Measurements from ENCODE around the gene C6orf132. TPM values are rescaled to one million over a fixed set of nuclear protein-coding genes. Genes with fewer than 3 reads are reported as not detected.

Gene C6orf132
- total and polyA plus RNA-seq, 2 of the 8 experiments (the other 6 are each of a cell fraction or from before 2014, with no cell fraction given), result 31.5 to 64.0 TPM

- TF ChIP-seq, protein P1, sequence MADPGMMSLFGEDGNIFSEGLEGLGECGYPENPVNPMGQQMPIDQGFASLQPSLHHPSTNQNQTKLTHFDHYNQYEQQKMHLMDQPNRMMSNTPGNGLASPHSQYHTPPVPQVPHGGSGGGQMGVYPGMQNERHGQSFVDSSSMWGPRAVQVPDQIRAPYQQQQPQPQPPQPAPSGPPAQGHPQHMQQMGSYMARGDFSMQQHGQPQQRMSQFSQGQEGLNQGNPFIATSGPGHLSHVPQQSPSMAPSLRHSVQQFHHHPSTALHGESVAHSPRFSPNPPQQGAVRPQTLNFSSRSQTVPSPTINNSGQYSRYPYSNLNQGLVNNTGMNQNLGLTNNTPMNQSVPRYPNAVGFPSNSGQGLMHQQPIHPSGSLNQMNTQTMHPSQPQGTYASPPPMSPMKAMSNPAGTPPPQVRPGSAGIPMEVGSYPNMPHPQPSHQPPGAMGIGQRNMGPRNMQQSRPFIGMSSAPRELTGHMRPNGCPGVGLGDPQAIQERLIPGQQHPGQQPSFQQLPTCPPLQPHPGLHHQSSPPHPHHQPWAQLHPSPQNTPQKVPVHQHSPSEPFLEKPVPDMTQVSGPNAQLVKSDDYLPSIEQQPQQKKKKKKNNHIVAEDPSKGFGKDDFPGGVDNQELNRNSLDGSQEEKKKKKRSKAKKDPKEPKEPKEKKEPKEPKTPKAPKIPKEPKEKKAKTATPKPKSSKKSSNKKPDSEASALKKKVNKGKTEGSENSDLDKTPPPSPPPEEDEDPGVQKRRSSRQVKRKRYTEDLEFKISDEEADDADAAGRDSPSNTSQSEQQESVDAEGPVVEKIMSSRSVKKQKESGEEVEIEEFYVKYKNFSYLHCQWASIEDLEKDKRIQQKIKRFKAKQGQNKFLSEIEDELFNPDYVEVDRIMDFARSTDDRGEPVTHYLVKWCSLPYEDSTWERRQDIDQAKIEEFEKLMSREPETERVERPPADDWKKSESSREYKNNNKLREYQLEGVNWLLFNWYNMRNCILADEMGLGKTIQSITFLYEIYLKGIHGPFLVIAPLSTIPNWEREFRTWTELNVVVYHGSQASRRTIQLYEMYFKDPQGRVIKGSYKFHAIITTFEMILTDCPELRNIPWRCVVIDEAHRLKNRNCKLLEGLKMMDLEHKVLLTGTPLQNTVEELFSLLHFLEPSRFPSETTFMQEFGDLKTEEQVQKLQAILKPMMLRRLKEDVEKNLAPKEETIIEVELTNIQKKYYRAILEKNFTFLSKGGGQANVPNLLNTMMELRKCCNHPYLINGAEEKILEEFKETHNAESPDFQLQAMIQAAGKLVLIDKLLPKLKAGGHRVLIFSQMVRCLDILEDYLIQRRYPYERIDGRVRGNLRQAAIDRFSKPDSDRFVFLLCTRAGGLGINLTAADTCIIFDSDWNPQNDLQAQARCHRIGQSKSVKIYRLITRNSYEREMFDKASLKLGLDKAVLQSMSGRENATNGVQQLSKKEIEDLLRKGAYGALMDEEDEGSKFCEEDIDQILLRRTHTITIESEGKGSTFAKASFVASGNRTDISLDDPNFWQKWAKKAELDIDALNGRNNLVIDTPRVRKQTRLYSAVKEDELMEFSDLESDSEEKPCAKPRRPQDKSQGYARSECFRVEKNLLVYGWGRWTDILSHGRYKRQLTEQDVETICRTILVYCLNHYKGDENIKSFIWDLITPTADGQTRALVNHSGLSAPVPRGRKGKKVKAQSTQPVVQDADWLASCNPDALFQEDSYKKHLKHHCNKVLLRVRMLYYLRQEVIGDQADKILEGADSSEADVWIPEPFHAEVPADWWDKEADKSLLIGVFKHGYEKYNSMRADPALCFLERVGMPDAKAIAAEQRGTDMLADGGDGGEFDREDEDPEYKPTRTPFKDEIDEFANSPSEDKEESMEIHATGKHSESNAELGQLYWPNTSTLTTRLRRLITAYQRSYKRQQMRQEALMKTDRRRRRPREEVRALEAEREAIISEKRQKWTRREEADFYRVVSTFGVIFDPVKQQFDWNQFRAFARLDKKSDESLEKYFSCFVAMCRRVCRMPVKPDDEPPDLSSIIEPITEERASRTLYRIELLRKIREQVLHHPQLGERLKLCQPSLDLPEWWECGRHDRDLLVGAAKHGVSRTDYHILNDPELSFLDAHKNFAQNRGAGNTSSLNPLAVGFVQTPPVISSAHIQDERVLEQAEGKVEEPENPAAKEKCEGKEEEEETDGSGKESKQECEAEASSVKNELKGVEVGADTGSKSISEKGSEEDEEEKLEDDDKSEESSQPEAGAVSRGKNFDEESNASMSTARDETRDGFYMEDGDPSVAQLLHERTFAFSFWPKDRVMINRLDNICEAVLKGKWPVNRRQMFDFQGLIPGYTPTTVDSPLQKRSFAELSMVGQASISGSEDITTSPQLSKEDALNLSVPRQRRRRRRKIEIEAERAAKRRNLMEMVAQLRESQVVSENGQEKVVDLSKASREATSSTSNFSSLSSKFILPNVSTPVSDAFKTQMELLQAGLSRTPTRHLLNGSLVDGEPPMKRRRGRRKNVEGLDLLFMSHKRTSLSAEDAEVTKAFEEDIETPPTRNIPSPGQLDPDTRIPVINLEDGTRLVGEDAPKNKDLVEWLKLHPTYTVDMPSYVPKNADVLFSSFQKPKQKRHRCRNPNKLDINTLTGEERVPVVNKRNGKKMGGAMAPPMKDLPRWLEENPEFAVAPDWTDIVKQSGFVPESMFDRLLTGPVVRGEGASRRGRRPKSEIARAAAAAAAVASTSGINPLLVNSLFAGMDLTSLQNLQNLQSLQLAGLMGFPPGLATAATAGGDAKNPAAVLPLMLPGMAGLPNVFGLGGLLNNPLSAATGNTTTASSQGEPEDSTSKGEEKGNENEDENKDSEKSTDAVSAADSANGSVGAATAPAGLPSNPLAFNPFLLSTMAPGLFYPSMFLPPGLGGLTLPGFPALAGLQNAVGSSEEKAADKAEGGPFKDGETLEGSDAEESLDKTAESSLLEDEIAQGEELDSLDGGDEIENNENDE (IDR thresholded peaks at IDR 0.05; ENCODE audit: insufficient replicate concordance, low read length), result no peak
- no peak for TF ChIP-seq E2F6 (IDR thresholded peaks at IDR 0.05)
- no peak for TF ChIP-seq EZH2 (IDR thresholded peaks at IDR 0.05; ENCODE audit: low read depth, low read length, severe bottlenecking)
These were observed 36.1 kb downstream of the C6orf132 start (continued) for GRCh38 chr6:42106112-42107023.

Measured in H1 (cell line).